Measurements from ENCODE around the gene MIA2. TPM values are rescaled to one million over a fixed set of nuclear protein-coding genes. Genes with fewer than 3 reads are reported as not detected.
"Not testable (repeated sequence)": the region's sequence is repeated elsewhere in the genome, so short reads cannot be mapped to it uniquely, and the experiment has no call there.

Gene MIA2
- total and polyA plus RNA-seq, 2 donors = 22.9 to 41.2 TPM

GRCh38 chr14:39276005-39276404 is 42.3 kb downstream of the MIA2 start:
- no peak for DNase-seq (ENCODE audit: low read depth in 6 of 9, low spot score in 9 of 9)
- 98% methylated on average over 1 of the region's 1 CpG for WGBS
- Histone ChIP-seq H3K9me3 (ENCODE audit: control insufficient read depth in 2 of 2, insufficient read depth in 1 of 2, low read length in 1 of 2) (peaks cover 0 to 12% of the 10 kb centered on the region in 2 donors), H3K4me3 (ENCODE audit: low read length in 2 of 2) (no peak overlapping the region), H3K27ac (ENCODE audit: low read depth in 1 of 2, low read length in 1 of 2) (no peak overlapping the region), H3K4me1 (ENCODE audit: control insufficient read depth in 2 of 2, insufficient read depth in 2 of 2, low read length in 2 of 2) (no peaks in the 10 kb centered on the region), H3K36me3 (ENCODE audit: control insufficient read depth in 2 of 2, insufficient read depth in 2 of 2, low read length in 1 of 2) (peaks cover 2 to 5% of the 10 kb centered on the region in 2 donors), H3K27me3 (ENCODE audit: control insufficient read depth in 2 of 2, insufficient read depth in 1 of 2, low read length in 1 of 2) (no peaks in the 10 kb centered on the region)

GRCh38 chr14:39276579-39277114 is 42.9 kb downstream of the MIA2 start:
- peaks cover 0 to 10% of the 10 kb centered on the region in 2 donors for H3K9me3 ChIP-seq (ENCODE audit: control insufficient read depth in 2 of 2, insufficient read depth in 1 of 2, low read length in 1 of 2)

GRCh38 chr14:39279515-39279914 is 45.8 kb downstream of the MIA2 start:
- WGBS = 98% methylated on average over 3 of the region's 3 CpGs
- no peak overlapping the region for H3K4me3 ChIP-seq (ENCODE audit: low read length in 2 of 2)
- no peaks in the 10 kb centered on the region for H3K27me3 ChIP-seq (ENCODE audit: control insufficient read depth in 2 of 2, insufficient read depth in 1 of 2, low read length in 1 of 2)
- H3K27ac ChIP-seq (ENCODE audit: low read depth in 1 of 2, low read length in 1 of 2) = no peak overlapping the region
- H3K4me1 ChIP-seq (ENCODE audit: control insufficient read depth in 2 of 2, insufficient read depth in 2 of 2, low read length in 2 of 2) = no peaks in the 10 kb centered on the region
- no peak for DNase-seq (ENCODE audit: low read depth in 6 of 9, low spot score in 9 of 9)
- H3K9me3 ChIP-seq (ENCODE audit: control insufficient read depth in 2 of 2, insufficient read depth in 1 of 2, low read length in 1 of 2) = no peaks in the 10 kb centered on the region
- peaks cover 5 to 9% of the 10 kb centered on the region in 2 donors for H3K36me3 ChIP-seq (ENCODE audit: control insufficient read depth in 2 of 2, insufficient read depth in 2 of 2, low read length in 1 of 2)

More at GRCh38 chr14:39276579-39277114, 42.9 kb downstream of the MIA2 start:
- peaks cover 2 to 5% of the 10 kb centered on the region in 2 donors for H3K36me3 ChIP-seq (ENCODE audit: control insufficient read depth in 2 of 2, insufficient read depth in 2 of 2, low read length in 1 of 2)
- no peak for DNase-seq (ENCODE audit: low read depth in 6 of 9, low spot score in 9 of 9)
- H3K27ac ChIP-seq (ENCODE audit: low read depth in 1 of 2, low read length in 1 of 2) = no peak overlapping the region
- H3K4me3 ChIP-seq (ENCODE audit: low read length in 2 of 2) = no peak overlapping the region
- H3K4me1 ChIP-seq (ENCODE audit: control insufficient read depth in 2 of 2, insufficient read depth in 2 of 2, low read length in 2 of 2) = no peaks in the 10 kb centered on the region
- no peaks in the 10 kb centered on the region for H3K27me3 ChIP-seq (ENCODE audit: control insufficient read depth in 2 of 2, insufficient read depth in 1 of 2, low read length in 1 of 2)
- WGBS = 94% methylated on average over 2 of the region's 2 CpGs

GRCh38 chr14:39280678-39281077 is 47.0 kb downstream of the MIA2 start:
- H3K36me3 ChIP-seq (ENCODE audit: control insufficient read depth in 2 of 2, insufficient read depth in 2 of 2, low read length in 1 of 2); H3K4me3 ChIP-seq (ENCODE audit: low read length in 2 of 2); H3K27ac ChIP-seq (ENCODE audit: low read depth in 1 of 2, low read length in 1 of 2); H3K9me3 ChIP-seq (ENCODE audit: control insufficient read depth in 2 of 2, insufficient read depth in 1 of 2, low read length in 1 of 2); H3K27me3 ChIP-seq (ENCODE audit: control insufficient read depth in 2 of 2, insufficient read depth in 1 of 2, low read length in 1 of 2); H3K4me1 ChIP-seq (ENCODE audit: control insufficient read depth in 2 of 2, insufficient read depth in 2 of 2, low read length in 2 of 2); DNase-seq (ENCODE audit: low read depth in 6 of 9, low spot score in 9 of 9): not testable (repeated sequence)
- over 99% methylated on average over 3 of the region's 3 CpGs for WGBS

GRCh38 chr14:39289523-39289922 is 55.8 kb downstream of the MIA2 start:
- DNase-seq (ENCODE audit: low read depth in 6 of 9, low spot score in 9 of 9) = no peak
- WGBS = 96% methylated on average over 1 of the region's 1 CpG
- H3K36me3 ChIP-seq (ENCODE audit: control insufficient read depth in 2 of 2, insufficient read depth in 2 of 2, low read length in 1 of 2) = peaks cover 4 to 7% of the 10 kb centered on the region in 2 donors

GRCh38 chr14:39291701-39292100 is 58.0 kb downstream of the MIA2 start:
- 98% methylated on average over 4 of the region's 4 CpGs for WGBS
- H3K27ac ChIP-seq (ENCODE audit: low read depth in 1 of 2, low read length in 1 of 2) = no peak overlapping the region

More at GRCh38 chr14:39289523-39289922, 55.8 kb downstream of the MIA2 start:
- H3K27ac ChIP-seq (ENCODE audit: low read depth in 1 of 2, low read length in 1 of 2) = no peak overlapping the region
- H3K27me3 ChIP-seq (ENCODE audit: control insufficient read depth in 2 of 2, insufficient read depth in 1 of 2, low read length in 1 of 2) = no peaks in the 10 kb centered on the region
- H3K9me3 ChIP-seq (ENCODE audit: control insufficient read depth in 2 of 2, insufficient read depth in 1 of 2, low read length in 1 of 2) = peaks cover 0 to 6% of the 10 kb centered on the region in 2 donors
- no peak overlapping the region for H3K4me3 ChIP-seq (ENCODE audit: low read length in 2 of 2)
- no peaks in the 10 kb centered on the region for H3K4me1 ChIP-seq (ENCODE audit: control insufficient read depth in 2 of 2, insufficient read depth in 2 of 2, low read length in 2 of 2)

GRCh38 chr14:39293629-39294028 is 59.9 kb downstream of the MIA2 start:
- DNase-seq (ENCODE audit: low read depth in 6 of 9, low spot score in 9 of 9) = no peak
- Histone ChIP-seq H3K4me3 (ENCODE audit: low read length in 2 of 2) (no peak overlapping the region), H3K27ac (ENCODE audit: low read depth in 1 of 2, low read length in 1 of 2) (no peak overlapping the region), H3K4me1 (ENCODE audit: control insufficient read depth in 2 of 2, insufficient read depth in 2 of 2, low read length in 2 of 2) (no peaks in the 10 kb centered on the region), H3K36me3 (ENCODE audit: control insufficient read depth in 2 of 2, insufficient read depth in 2 of 2, low read length in 1 of 2) (peaks cover 14 to 15% of the 10 kb centered on the region in 2 donors), H3K27me3 (ENCODE audit: control insufficient read depth in 2 of 2, insufficient read depth in 1 of 2, low read length in 1 of 2) (no peaks in the 10 kb centered on the region), H3K9me3 (ENCODE audit: control insufficient read depth in 2 of 2, insufficient read depth in 1 of 2, low read length in 1 of 2) (no peaks in the 10 kb centered on the region)
- 98% methylated on average over 2 of the region's 2 CpGs for WGBS

More at GRCh38 chr14:39291701-39292100, 58.0 kb downstream of the MIA2 start:
- Histone ChIP-seq H3K4me1 (ENCODE audit: control insufficient read depth in 2 of 2, insufficient read depth in 2 of 2, low read length in 2 of 2) (no peaks in the 10 kb centered on the region), H3K36me3 (ENCODE audit: control insufficient read depth in 2 of 2, insufficient read depth in 2 of 2, low read length in 1 of 2) (peaks cover 10 to 11% of the 10 kb centered on the region in 2 donors), H3K4me3 (ENCODE audit: low read length in 2 of 2) (no peak overlapping the region), H3K27me3 (ENCODE audit: control insufficient read depth in 2 of 2, insufficient read depth in 1 of 2, low read length in 1 of 2) (no peaks in the 10 kb centered on the region), H3K9me3 (ENCODE audit: control insufficient read depth in 2 of 2, insufficient read depth in 1 of 2, low read length in 1 of 2) (no peaks in the 10 kb centered on the region)
- DNase-seq (ENCODE audit: low read depth in 6 of 9, low spot score in 9 of 9) = no peak

- peaks cover 8 to 11% of the 10 kb centered on the region in 2 donors for H3K36me3 ChIP-seq (ENCODE audit: control insufficient read depth in 2 of 2, insufficient read depth in 2 of 2, low read length in 1 of 2)
- not testable (repeated sequence) for H3K9me3 ChIP-seq (ENCODE audit: control insufficient read depth in 2 of 2, insufficient read depth in 1 of 2, low read length in 1 of 2); H3K27me3 ChIP-seq (ENCODE audit: control insufficient read depth in 2 of 2, insufficient read depth in 1 of 2, low read length in 1 of 2); H3K4me1 ChIP-seq (ENCODE audit: control insufficient read depth in 2 of 2, insufficient read depth in 2 of 2, low read length in 2 of 2); DNase-seq (ENCODE audit: low read depth in 6 of 9, low spot score in 9 of 9); H3K27ac ChIP-seq (ENCODE audit: low read depth in 1 of 2, low read length in 1 of 2); H3K4me3 ChIP-seq (ENCODE audit: low read length in 2 of 2)
- 97% methylated on average over 3 of the region's 3 CpGs for WGBS
Measured at GRCh38 chr14:39300389-39300788, 66.7 kb downstream of the MIA2 start.

- no peaks in the 10 kb centered on the region for H3K27me3 ChIP-seq (ENCODE audit: control insufficient read depth in 2 of 2, insufficient read depth in 1 of 2, low read length in 1 of 2)
- WGBS = 99% methylated on average over 4 of the region's 4 CpGs
- peaks cover 4 to 7% of the 10 kb centered on the region in 2 donors for H3K36me3 ChIP-seq (ENCODE audit: control insufficient read depth in 2 of 2, insufficient read depth in 2 of 2, low read length in 1 of 2)
- no peaks in the 10 kb centered on the region for H3K4me1 ChIP-seq (ENCODE audit: control insufficient read depth in 2 of 2, insufficient read depth in 2 of 2, low read length in 2 of 2)
- H3K27ac ChIP-seq (ENCODE audit: low read depth in 1 of 2, low read length in 1 of 2) = no peak overlapping the region
- no peak overlapping the region for H3K4me3 ChIP-seq (ENCODE audit: low read length in 2 of 2)
- DNase-seq (ENCODE audit: low read depth in 6 of 9, low spot score in 9 of 9) = no peak
- no peaks in the 10 kb centered on the region for H3K9me3 ChIP-seq (ENCODE audit: control insufficient read depth in 2 of 2, insufficient read depth in 1 of 2, low read length in 1 of 2)
Measured at GRCh38 chr14:39302124-39302810, 68.6 kb downstream of the MIA2 start.

Data from thymus (tissue), 11 donors.